GM23338 (cell line): ENCODE data around the gene GLI3. TPM values are rescaled to one million over a fixed set of nuclear protein-coding genes. Genes with fewer than 3 reads are reported as not detected.
A peak's percentile ranks its signal among the peaks of the same experiment; 100 is the strongest.

Source experiments
- ATAC-seq: fragments of 200-7000 bp; cut with Tn5 transposase; 3 replicates; pipeline ENCODE4 v1.9.1; 2020
- DNase-seq: peaks from one replicate; pipeline ENCODE4 v3.0.0-alpha.2; 2015; ENCODE audit warnings: low spot score
- H2AFZ ChIP-seq: fragments of 200-600 bp; sonication (generic); 2 replicates; pipeline ENCODE4 v1.8.0; 2016; ENCODE audit warnings: antibody characterized with exemption, mild to moderate bottlenecking, moderate library complexity
- H3F3A ChIP-seq: fragments of 200-600 bp; sonication (generic); replicated peaks from 2 replicates; pipeline ENCODE4 v1.8.0; 2017; ENCODE audit warnings: antibody characterized with exemption, mixed run types, low read depth
- H3K27ac ChIP-seq: fragments of 200-600 bp; sonication (generic); 2 replicates; pipeline ENCODE4 v1.6.1; 2016; ENCODE audit warnings: low read depth
- H3K27me3 ChIP-seq: fragments of 200-600 bp; sonication (generic); 2 replicates; pipeline ENCODE4 v1.8.0; 2016; ENCODE audit warnings: mild to moderate bottlenecking, mixed run types, moderate library complexity; ENCODE audit not compliant: insufficient read depth
- H3K36me3 ChIP-seq: fragments of 200-600 bp; sonication (generic); 2 replicates; pipeline ENCODE4 v1.8.0; 2016; ENCODE audit warnings: mild to moderate bottlenecking; ENCODE audit not compliant: insufficient read depth
- H3K4me1 ChIP-seq: fragments of 200-600 bp; sonication (generic); 2 replicates; pipeline ENCODE4 v1.8.0; 2016; ENCODE audit warnings: mild to moderate bottlenecking, moderate library complexity; ENCODE audit not compliant: insufficient read depth
- H3K4me2 ChIP-seq: fragments of 200-600 bp; sonication (generic); 2 replicates; pipeline ENCODE4 v1.7.1; 2017; ENCODE audit warnings: mixed run types
- H3K4me3 ChIP-seq: fragments of 200-600 bp; sonication (generic); 2 replicates; pipeline ENCODE4 v1.6.1; 2016; ENCODE audit warnings: mixed run types
- H3K79me2 ChIP-seq: fragments of 200-600 bp; sonication (generic); replicated peaks from 2 replicates; pipeline ENCODE4 v1.8.0; 2017; ENCODE audit warnings: mild to moderate bottlenecking; ENCODE audit not compliant: insufficient read depth
- H3K9me2 ChIP-seq: fragments of 200-600 bp; sonication (generic); 2 replicates; pipeline ENCODE4 v1.8.0; 2017; ENCODE audit not compliant: insufficient read depth
- H4K20me1 ChIP-seq: fragments of 200-600 bp; sonication (generic); replicated peaks from 2 replicates; pipeline ENCODE4 v1.8.0; 2017; ENCODE audit warnings: mild to moderate bottlenecking; ENCODE audit not compliant: insufficient read depth
- H3K27ac Mint-ChIP-seq: 2 replicates; pipeline ENCODE4 v1.8.0; 2020; ENCODE audit warnings: inconsistent platforms, mild to moderate bottlenecking, moderate library complexity, mixed read lengths
- H3K27me3 Mint-ChIP-seq: 3 replicates; pipeline ENCODE4 v1.8.0; 2022; ENCODE audit warnings: low read depth, mild to moderate bottlenecking, moderate library complexity, mixed read lengths, inconsistent platforms; ENCODE audit not compliant: insufficient read depth, poor library complexity
- H3K36me3 Mint-ChIP-seq: 3 replicates; pipeline ENCODE4 v1.8.0; 2021; ENCODE audit warnings: low read depth, mild to moderate bottlenecking, inconsistent platforms, moderate library complexity, mixed read lengths
- H3K4me1 Mint-ChIP-seq: 3 replicates; pipeline ENCODE4 v1.8.0; 2020; ENCODE audit warnings: mild to moderate bottlenecking, inconsistent platforms, mixed read lengths
- H3K4me3 Mint-ChIP-seq: 3 replicates; pipeline ENCODE4 v1.8.0; 2021; ENCODE audit warnings: moderate library complexity, mild to moderate bottlenecking, inconsistent platforms, mixed read lengths
- H3K9me3 Mint-ChIP-seq: 3 replicates; pipeline ENCODE4 v1.8.0; 2020; ENCODE audit warnings: moderate library complexity, mild to moderate bottlenecking, inconsistent platforms, mixed read lengths
- CTCF ChIP-seq, 2 experiments: fragments of 200-600 bp in 1 of 2; sonication (generic) in 1 of 2; conservative IDR thresholded peaks; 2 replicates each; pipeline versions ENCODE4 v1.5.1 to v1.6.1; 2016 to 2017; ENCODE audit warnings: antibody characterized with exemption in 2 of 2, low read depth in 2 of 2, mild to moderate bottlenecking in 2 of 2, moderate library complexity in 1 of 2
- EZH2 ChIP-seq: fragments of 200-600 bp; sonication (generic); IDR thresholded peaks from one replicate; pipeline ENCODE4 v1.8.0; 2017; ENCODE audit warnings: antibody characterized with exemption, mild to moderate bottlenecking, low read depth; ENCODE audit not compliant: unreplicated experiment
- NANOG ChIP-seq: IDR thresholded peaks from 2 replicates; pipeline ENCODE4 v1.6.1; 2016; ENCODE audit warnings: antibody characterized with exemption, borderline replicate concordance
- STAT1 ChIP-seq: IDR thresholded peaks from one replicate; pipeline ENCODE4 v1.6.1; 2016; ENCODE audit warnings: antibody characterized with exemption; ENCODE audit not compliant: unreplicated experiment
- ZNF331 ChIP-seq: fragments of 250-450 bp; sonication (Bioruptor Pico); IDR thresholded peaks from 2 replicates; pipeline ENCODE4 v1.5.0; 2020; ENCODE audit warnings: low read depth, mild to moderate bottlenecking, moderate library complexity
- ZNF462 ChIP-seq: fragments of 250-450 bp; sonication (Bioruptor Pico); IDR thresholded peaks from 2 replicates; pipeline ENCODE4 v1.5.0; 2020; ENCODE audit warnings: mild to moderate bottlenecking, moderate library complexity
- polyA plus RNA-seq: library from polyadenylated mRNA; unstranded; fragments of >200 nt; fragmentation: Nextera tagmentation; extraction: Ambion mirVana; gene quantifications from 2 replicates; pipeline ENCODE4 v1.2.1, GENCODE V29; 2016
- total RNA-seq: library from RNA; depleted of rRNA; stranded (reverse); fragments of >200 nt; shearing (Covaris generic); gene quantifications from 2 replicates; pipeline ENCODE4 v1.2.3, GENCODE V29; 2014

GLI3 gene
- total and polyA plus RNA-seq, 2 experiments from 2014 or later: 16.1 to 17.9 TPM

GRCh38 chr7:42185726-42186125 lies 51.3 kb downstream of the GLI3 start (continued):
- TF ChIP-seq ZNF462 (CRISPR knock-in tag) (no peak), STAT1 (no peak), NANOG (no peak), EZH2 (no peak), ZNF331 (no peak), CTCF (conservative IDR thresholded peaks at IDR 0.05; ENCODE audit: low read depth in 2 of 2) (no peak)

- no peak overlapping the region for H3K27ac ChIP-seq
- no peak for DNase-seq
- H3K27ac Mint-ChIP-seq: peak overlapping the region; percentile 88
These were observed 53.5 kb downstream of the GLI3 start for GRCh38 chr7:42183547-42183946.

More at GRCh38 chr7:42183547-42183946, 53.5 kb downstream of the GLI3 start:
- Mint-ChIP-seq H3K9me3 (no peaks in the 10 kb centered on the region), H3K27me3 (peaks cover 4% of the 10 kb centered on the region), H3K36me3 (peaks cover 18% of the 10 kb centered on the region), H3K4me3 (no peak overlapping the region), H3K4me1 (peaks cover 16% of the 10 kb centered on the region)
- Histone ChIP-seq H2AFZ (no peak overlapping the region), H3F3A (no peaks in the 10 kb centered on the region), H3K4me1 (no peaks in the 10 kb centered on the region; the same call in 1 of the 2 replicates), H3K36me3 (no peaks in the 10 kb centered on the region), H3K4me3 (no peak overlapping the region), H3K79me2 (peaks cover 8% of the 10 kb centered on the region), H4K20me1 (no peaks in the 10 kb centered on the region; the same call in 1 of the 2 replicates), H3K4me2 (no peak overlapping the region), H3K27me3 (no peaks in the 10 kb centered on the region), H3K9me2 (no peaks in the 10 kb centered on the region; the same call in 1 of the 2 replicates)
- TF ChIP-seq NANOG: no peak
- ATAC-seq: no peak
